PC-3 (cell line): Measurements from ENCODE around the gene HARS2. TPM values are rescaled to one million over a fixed set of nuclear protein-coding genes. Genes with fewer than 3 reads are reported as not detected.
"Not testable (repeated sequence)": the region's sequence is repeated elsewhere in the genome, so short reads cannot be mapped to it uniquely, and the experiment has no call there.

Experiments used
- ATAC-seq: fragments of 200-7000 bp; cut with Tn5 transposase; 2 replicates; pipeline ENCODE4 v1.9.1; 2020; ENCODE audit warnings: mild to moderate bottlenecking, moderate library complexity
- BruUV-seq: library from RNA; stranded (reverse); fragments of 400-500 nt; replicated peaks from 2 replicates; lab custom pipeline; 2021; lab: Mats Ljungman, UMichigan
- CTCF ChIA-PET: fragments of 300-600 bp; sonication (Branson Sonifier 250); formaldehyde crosslinking; loops from one replicate; lab custom pipeline; 2022; ENCODE audit warnings: antibody characterized with exemption; lab: Charles Lee
- POLR2A ChIA-PET: fragments of 300-600 bp; sonication (Branson Sonifier 250); formaldehyde crosslinking; loops from one replicate; lab custom pipeline; 2022; ENCODE audit warnings: antibody characterized with exemption; ENCODE audit not compliant: unreplicated experiment; lab: Charles Lee
- DNase-seq: peaks from one replicate; pipeline ENCODE4 v3.0.0-alpha.2; 2015
- H2AFZ ChIP-seq: fragments of 300-600 bp; sonication (generic); 2 replicates; pipeline ENCODE4 v1.6.0; 2016; ENCODE audit warnings: antibody characterized with exemption, low read length
- H3F3A ChIP-seq: fragments of 300-600 bp; sonication (generic); one replicate; pipeline ENCODE4 v1.6.0; 2017; ENCODE audit warnings: antibody characterized with exemption, low read length, control low read depth, mild to moderate bottlenecking; ENCODE audit not compliant: unreplicated experiment
- H3K27ac ChIP-seq: fragments of 300-600 bp; sonication (generic); 2 replicates; pipeline ENCODE4 v1.5.1; 2016; ENCODE audit warnings: mild to moderate bottlenecking, low read length
- H3K27me3 ChIP-seq: fragments of 300-600 bp; sonication (generic); 2 replicates; pipeline ENCODE4 v1.6.1; 2016; ENCODE audit warnings: low read length, mixed read lengths
- H3K36me3 ChIP-seq: fragments of 300-600 bp; sonication (generic); 2 replicates; pipeline ENCODE4 v1.6.1; 2016; ENCODE audit warnings: low read depth, mixed run types, low read length, mixed read lengths
- H3K4me1 ChIP-seq: fragments of 300-600 bp; sonication (generic); 2 replicates; pipeline ENCODE4 v1.5.1; 2016; ENCODE audit warnings: low read length; ENCODE audit not compliant: insufficient read depth
- H3K4me2 ChIP-seq: fragments of 300-600 bp; sonication (generic); 2 replicates; pipeline ENCODE4 v1.6.0; 2016; ENCODE audit warnings: low read length
- H3K4me3 ChIP-seq: fragments of 300-600 bp; sonication (generic); 2 replicates; pipeline ENCODE4 v1.5.1; 2016; ENCODE audit warnings: mild to moderate bottlenecking, low read length, mixed read lengths
- H3K79me2 ChIP-seq: fragments of 300-600 bp; sonication (generic); 2 replicates; pipeline ENCODE4 v1.6.1; 2017; ENCODE audit warnings: low read length, mixed read lengths
- H3K9ac ChIP-seq: fragments of 300-600 bp; sonication (generic); 2 replicates; pipeline ENCODE4 v1.6.0; 2016; ENCODE audit warnings: mild to moderate bottlenecking, low read length
- H3K9me2 ChIP-seq: fragments of 300-600 bp; sonication (generic); replicated peaks from 2 replicates; pipeline ENCODE4 v1.6.1; 2016; ENCODE audit warnings: mixed run types, low read length, mixed read lengths
- H3K9me3 ChIP-seq: fragments of 300-600 bp; sonication (generic); 2 replicates; pipeline ENCODE4 v1.6.1; 2016; ENCODE audit warnings: low read length, mixed read lengths
- H4K20me1 ChIP-seq: fragments of 300-600 bp; sonication (generic); 2 replicates; pipeline ENCODE4 v1.6.1; 2016; ENCODE audit warnings: low read length, mixed read lengths
- CTCF ChIP-seq: fragments of 300-600 bp; sonication (generic); conservative IDR thresholded peaks from 2 replicates; pipeline ENCODE4 v1.5.1; 2017; ENCODE audit warnings: antibody characterized with exemption, low read depth, mild to moderate bottlenecking, low read length
- EZH2 ChIP-seq: fragments of 300-600 bp; sonication (generic); IDR thresholded peaks from one replicate; pipeline ENCODE4 v1.6.1; 2017; ENCODE audit warnings: antibody characterized with exemption, mild to moderate bottlenecking, low read length; ENCODE audit not compliant: unreplicated experiment
- EZH2phosphoT487 ChIP-seq: fragments of 300-600 bp; sonication (generic); IDR thresholded peaks from 2 replicates; pipeline ENCODE4 v1.6.1; 2018; ENCODE audit warnings: mild to moderate bottlenecking, antibody characterized with exemption, low read length, borderline replicate concordance
- intact Hi-C: fragments of 100-400 bp; cut with micrococcal nuclease; formaldehyde crosslinking; loops from 2 replicates; pipeline ENCODE4 v1.9.0; 2023
- total RNA-seq: library from RNA; depleted of rRNA; stranded (reverse); fragments of >200 nt; gene quantifications from 2 replicates; pipeline ENCODE4 v1.2.3, GENCODE V29; 2014

HARS2 gene
- total RNA-seq, 1 experiment from 2014 or later = 23.3 TPM

DNA sequence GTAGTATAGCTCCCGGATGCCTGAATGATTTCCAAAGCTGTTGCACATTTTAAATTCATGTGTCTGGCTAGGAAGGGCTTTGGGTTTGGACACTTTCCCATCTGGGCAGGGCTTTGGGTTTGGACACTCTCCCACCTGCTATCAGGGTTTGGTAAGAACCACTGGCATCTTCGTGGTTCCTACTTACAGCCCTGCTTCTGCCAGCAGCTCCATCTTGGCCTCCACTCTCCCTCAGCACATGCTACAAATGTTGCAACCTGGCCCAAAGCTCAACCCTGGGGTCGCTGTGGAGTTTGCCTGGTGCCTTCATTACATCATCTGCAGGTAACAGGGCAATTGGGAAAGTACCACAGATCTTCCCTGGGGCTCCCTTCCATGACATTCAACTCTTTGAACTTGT lies 48.5 kb upstream of the HARS2 start:
- DNase-seq = no peak
- BruUV-seq = no TSS peak
- no peak overlapping the region for H3K9ac ChIP-seq
- intact Hi-C loops = no loop called here
- H3K4me2 ChIP-seq = no peak overlapping the region
- no peak for ATAC-seq
- peaks cover 49% of the 10 kb centered on the region for H3K79me2 ChIP-seq
- H2AFZ ChIP-seq = no peak overlapping the region
- H3K27me3 ChIP-seq = no peaks in the 10 kb centered on the region
- ChIA-PET POLR2A (no interaction called here), CTCF (no interaction called here)
- H4K20me1 ChIP-seq = no peaks in the 10 kb centered on the region; the same call in 1 of the 2 replicates
- H3K27ac ChIP-seq = no peak overlapping the region
- no peak overlapping the region for H3K4me3 ChIP-seq
- no peaks in the 10 kb centered on the region for H3K9me2 ChIP-seq
- peaks cover 11% of the 10 kb centered on the region; the same call in 1 of the 2 replicates for H3K36me3 ChIP-seq
- no peak for TF ChIP-seq EZH2
- no peak for TF ChIP-seq CTCF
- no peak for TF ChIP-seq EZH2phosphoT487
- no peaks in the 10 kb centered on the region for H3K9me3 ChIP-seq
- H3F3A ChIP-seq = no peaks in the 10 kb centered on the region
- H3K4me1 ChIP-seq = peaks cover 15% of the 10 kb centered on the region; the same call in 1 of the 2 replicates

DNA sequence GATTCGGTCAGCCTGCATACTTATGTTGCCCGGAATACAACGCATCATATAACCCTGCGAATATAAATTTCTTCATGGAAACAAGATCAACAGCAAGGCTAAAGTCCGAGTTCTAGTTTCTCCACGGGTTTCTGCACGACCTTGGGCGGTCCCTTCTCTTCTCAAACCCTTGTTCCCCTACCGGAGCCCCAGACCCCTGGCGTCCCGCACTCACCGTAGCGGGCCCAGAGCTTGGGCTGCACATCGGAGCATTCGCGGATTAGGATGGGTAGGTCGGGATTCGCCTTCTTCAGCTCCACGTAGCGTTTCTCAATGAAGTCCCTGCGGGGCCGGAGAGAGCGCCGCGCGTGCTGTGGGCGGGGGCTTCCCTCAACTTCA lies 44.2 kb upstream of the HARS2 start:
- no peaks in the 10 kb centered on the region for H3K9me2 ChIP-seq
- intact Hi-C loops = loop anchor here (1.0 to 2.0 kb wide), 5 partner anchors 8 to 72 kb away; partner anchors contain the start of genes HARS1, HARS2, TMCO6 and WDR55
- peak overlapping the region; percentile 94 for H3K4me2 ChIP-seq
- H3K79me2 ChIP-seq = peaks cover 50% of the 10 kb centered on the region
- peak overlapping the region; percentile 64 for H2AFZ ChIP-seq
- H3K36me3 ChIP-seq = peaks cover 31% of the 10 kb centered on the region
- no TSS peak for BruUV-seq
- no peaks in the 10 kb centered on the region for H3K27me3 ChIP-seq
- no peak for TF ChIP-seq EZH2phosphoT487
- ATAC-seq (peak; percentile 12), DNase-seq (no peak)
- ChIA-PET CTCF (interaction anchor here (1.0 to 1.1 kb wide), 2 partner anchors 73 to 100 kb away, joined by 3 to 6 read pairs; partner anchors contain the start of gene EIF4EBP3), POLR2A (interaction anchor here (0.6 to 1.4 kb wide), 5 partner anchors 9 to 100 kb away, joined by 3 to 20 read pairs (median 3); partner anchors contain the start of gene ZMAT2)
- peak overlapping the region; percentile 85 for H3K9ac ChIP-seq
- peak overlapping the region; percentile 94 for H3K4me3 ChIP-seq
- no peak overlapping the region for H3K27ac ChIP-seq
- H3F3A ChIP-seq = no peaks in the 10 kb centered on the region
- peaks cover 6% of the 10 kb centered on the region; the same call in 1 of the 2 replicates for H3K4me1 ChIP-seq
- H4K20me1 ChIP-seq = no peaks in the 10 kb centered on the region; the same call in 1 of the 2 replicates
- no peaks in the 10 kb centered on the region for H3K9me3 ChIP-seq

DNA sequence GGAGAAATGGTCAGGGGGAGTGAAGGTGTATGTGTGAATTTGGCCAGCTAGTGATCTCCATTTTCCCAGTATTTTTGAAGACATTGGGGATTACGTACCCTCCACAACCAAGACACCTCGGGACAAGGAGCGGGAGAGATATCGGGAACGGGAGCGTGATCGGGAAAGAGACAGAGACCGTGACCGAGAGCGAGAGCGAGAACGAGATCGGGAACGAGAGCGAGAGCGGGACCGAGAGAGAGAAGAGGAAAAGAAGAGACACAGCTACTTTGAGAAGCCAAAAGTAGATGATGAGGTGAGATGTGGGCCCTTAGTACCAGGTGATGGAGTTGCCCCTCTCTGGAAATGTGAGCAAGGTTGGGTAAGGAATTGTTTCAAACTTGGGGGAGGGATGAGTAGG lies 32.4 kb upstream of the HARS2 start:
- intact Hi-C loops = no loop called here
- no peak overlapping the region for H3K4me3 ChIP-seq
- H3K4me1 ChIP-seq = peaks cover 7% of the 10 kb centered on the region; the same call in 1 of the 2 replicates
- DNase-seq (no peak), ATAC-seq (no peak)
- no peaks in the 10 kb centered on the region for H3K9me3 ChIP-seq
- no peak overlapping the region for H2AFZ ChIP-seq
- H3K4me2 ChIP-seq = no peak overlapping the region
- H3F3A ChIP-seq = no peaks in the 10 kb centered on the region
- peaks cover 72% of the 10 kb centered on the region for H3K36me3 ChIP-seq
- ChIA-PET CTCF (no interaction called here), POLR2A (no interaction called here)
- no peak overlapping the region for H3K27ac ChIP-seq
- no peak overlapping the region for H3K9ac ChIP-seq
- H3K79me2 ChIP-seq = no peaks in the 10 kb centered on the region
- no peaks in the 10 kb centered on the region for H3K9me2 ChIP-seq
- H4K20me1 ChIP-seq = no peaks in the 10 kb centered on the region
- TF ChIP-seq CTCF (no peak), EZH2phosphoT487 (no peak), EZH2 (no peak)
- no peaks in the 10 kb centered on the region for H3K27me3 ChIP-seq
- no TSS peak for BruUV-seq

- H3K27me3 ChIP-seq, H2AFZ ChIP-seq, H3K4me1 ChIP-seq, H3K9me3 ChIP-seq, H3K4me2 ChIP-seq, DNase-seq, BruUV-seq, H3F3A ChIP-seq, H4K20me1 ChIP-seq, H3K79me2 ChIP-seq, ATAC-seq, H3K27ac ChIP-seq, POLR2A ChIA-PET, H3K9ac ChIP-seq, H3K9me2 ChIP-seq, intact Hi-C loops, H3K4me3 ChIP-seq, CTCF ChIA-PET: not testable (repeated sequence)
- H3K36me3 ChIP-seq = peaks cover 57% of the 10 kb centered on the region
Measured at GRCh38 chr5:140660371-140660770, 30.9 kb upstream of the HARS2 start.
